Activated naive CD4-positive, alpha-beta T cell treated with anti-CD3 and anti-CD28 coated beads for 36 hours (primary cell): ENCODE data around the gene POLRMT. TPM values are rescaled to one million over a fixed set of nuclear protein-coding genes. Genes with fewer than 3 reads are reported as not detected.
"Not testable (repeated sequence)": the region's sequence is repeated elsewhere in the genome, so short reads cannot be mapped to it uniquely, and the experiment has no call there.

ENCODE experiments used
- CTCF ChIA-PET: fragments of 350-600 bp; sonication (Branson Sonifier 250); formaldehyde crosslinking; loops from one replicate; lab custom pipeline; 2021; ENCODE audit warnings: antibody characterized with exemption; lab: Charles Lee
- DNase-seq: peaks from one replicate; pipeline ENCODE4 v3.0.0-alpha.2; 2020
- H3K27ac Mint-ChIP-seq: one replicate; pipeline ENCODE4 v1.8.0; 2021; ENCODE audit warnings: mild to moderate bottlenecking, mixed read lengths
- H3K27me3 Mint-ChIP-seq: one replicate; pipeline ENCODE4 v1.8.0; 2021; ENCODE audit warnings: low read depth, mixed read lengths
- H3K36me3 Mint-ChIP-seq: one replicate; pipeline ENCODE4 v1.8.0; 2021; ENCODE audit warnings: low read depth, mixed read lengths
- H3K4me1 Mint-ChIP-seq: one replicate; pipeline ENCODE4 v1.8.0; 2021; ENCODE audit warnings: low read depth, mixed read lengths
- H3K4me3 Mint-ChIP-seq: one replicate; pipeline ENCODE4 v1.8.0; 2021; ENCODE audit warnings: mild to moderate bottlenecking, moderate library complexity, mixed read lengths
- H3K9me3 Mint-ChIP-seq: one replicate; pipeline ENCODE4 v1.8.0; 2021; ENCODE audit warnings: mixed read lengths
- intact Hi-C: fragments of 100-400 bp; cut with micrococcal nuclease; formaldehyde crosslinking; loops from one replicate; pipeline ENCODE4 v1.15.1; 2023
- total RNA-seq, 2 experiments: library from RNA; stranded (reverse); gene quantifications; one replicate each; pipeline ENCODE4 v1.2.3, GENCODE V29; 2021

Gene POLRMT
- total RNA-seq, 2 experiments from 2014 or later, result 63.8 to 65.6 TPM

DNA sequence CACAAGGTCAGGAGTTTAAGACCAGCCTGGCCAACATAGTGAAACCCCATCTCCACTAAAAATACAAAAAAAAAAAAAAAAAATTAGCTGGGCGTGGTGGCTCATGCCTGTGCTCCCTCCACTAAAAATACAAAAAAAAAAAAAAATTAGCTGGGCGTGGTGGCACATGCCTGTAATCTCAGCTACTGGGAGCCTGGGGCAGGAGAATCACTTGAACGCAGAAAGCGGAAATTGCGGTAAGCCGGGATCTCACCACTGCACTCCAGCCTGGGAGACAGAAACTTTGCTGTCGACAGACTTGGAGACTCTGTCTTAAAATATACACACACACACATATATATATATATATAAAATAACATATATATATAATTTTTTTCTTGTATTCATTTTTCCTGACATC, 6.8 kb downstream of the POLRMT start:
- Mint-ChIP-seq H3K36me3 (peaks cover 23% of the 10 kb centered on the region), H3K4me1 (peaks cover 24% of the 10 kb centered on the region)
- H3K4me3 Mint-ChIP-seq, DNase-seq, H3K27ac Mint-ChIP-seq, H3K27me3 Mint-ChIP-seq, intact Hi-C loops, H3K9me3 Mint-ChIP-seq: not testable (repeated sequence)
- CTCF ChIA-PET, result interaction anchor here (0.6 to 1.1 kb wide), 3 partner anchors 15 to 249 kb away, joined by 3 to 5 read pairs (median 3); no protein-coding TSS in a partner anchor

DNA sequence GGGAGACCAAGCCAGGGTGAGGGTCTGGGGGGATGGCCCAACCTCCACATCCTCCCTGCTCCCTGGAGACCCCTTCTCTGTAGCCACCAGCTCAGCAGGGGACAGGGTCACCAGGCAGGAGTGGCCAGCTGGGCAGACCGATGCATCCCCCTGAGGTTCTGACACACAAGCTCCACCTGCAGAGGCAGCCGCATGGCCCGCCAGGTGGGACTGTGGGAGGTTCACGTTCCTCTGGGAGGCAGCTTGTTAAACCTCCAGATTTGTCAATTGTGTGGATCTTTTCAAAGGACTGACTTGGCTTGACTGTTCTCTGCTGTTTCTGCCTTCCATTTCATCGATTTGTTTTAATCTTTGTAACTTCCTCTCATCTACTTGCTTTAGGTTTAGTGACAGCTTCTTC, 8.1 kb downstream of the POLRMT start:
- no peak for DNase-seq
- H3K4me3 Mint-ChIP-seq, result no peak overlapping the region
- H3K4me1 Mint-ChIP-seq, result peaks cover 13% of the 10 kb centered on the region
- no peaks in the 10 kb centered on the region for H3K9me3 Mint-ChIP-seq
- H3K36me3 Mint-ChIP-seq, result peaks cover 17% of the 10 kb centered on the region
- H3K27me3 Mint-ChIP-seq, result no peaks in the 10 kb centered on the region
- intact Hi-C loops, result no loop called here
- no peak overlapping the region for H3K27ac Mint-ChIP-seq
- CTCF ChIA-PET, result interaction anchor here (0.6 to 0.9 kb wide), 2 partner anchors 18 to 119 kb away, joined by 3 to 4 read pairs; no protein-coding TSS in a partner anchor

DNA sequence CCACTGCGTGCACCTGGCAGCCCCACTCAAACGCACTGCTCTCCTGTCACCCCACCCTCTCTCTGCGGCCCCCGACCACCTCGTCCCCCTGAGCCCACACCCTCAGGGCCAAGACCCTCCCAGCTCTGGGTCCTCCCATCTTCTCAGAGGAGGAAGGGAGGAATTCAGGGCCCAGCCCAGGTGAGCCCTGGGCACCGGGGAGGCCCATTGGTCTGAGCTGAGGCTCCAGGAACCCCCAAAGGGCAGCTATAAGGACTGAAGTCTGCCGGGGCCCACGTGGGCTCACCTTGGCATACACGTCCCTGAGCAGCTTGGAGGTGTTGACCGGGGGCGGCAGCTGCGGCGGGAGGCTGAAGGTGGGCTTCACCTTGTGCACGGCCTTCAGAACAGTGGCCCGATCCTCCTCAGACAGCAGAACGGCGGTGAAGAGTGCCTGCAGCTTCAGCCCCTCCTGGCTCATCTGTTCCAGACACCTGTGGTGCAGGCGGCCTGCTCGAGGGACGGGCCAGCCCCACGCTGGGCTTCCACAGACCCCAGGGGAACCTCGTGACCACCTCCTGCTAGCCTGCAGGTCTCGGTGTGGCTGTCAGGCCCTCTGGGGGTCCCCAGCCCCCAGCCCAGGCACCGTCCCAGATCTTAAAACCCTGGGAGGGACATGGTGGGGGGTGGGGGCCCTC, 8.8 kb downstream of the POLRMT start:
- peaks cover 13% of the 10 kb centered on the region for H3K36me3 Mint-ChIP-seq
- peaks cover 8% of the 10 kb centered on the region for H3K4me1 Mint-ChIP-seq
- H3K27me3 Mint-ChIP-seq, result no peaks in the 10 kb centered on the region
- CTCF ChIA-PET, result no interaction called here
- intact Hi-C loops, result no loop called here
- no peak for DNase-seq
- H3K9me3 Mint-ChIP-seq, result no peaks in the 10 kb centered on the region
- no peak overlapping the region for H3K4me3 Mint-ChIP-seq
- H3K27ac Mint-ChIP-seq, result no peak overlapping the region

DNA sequence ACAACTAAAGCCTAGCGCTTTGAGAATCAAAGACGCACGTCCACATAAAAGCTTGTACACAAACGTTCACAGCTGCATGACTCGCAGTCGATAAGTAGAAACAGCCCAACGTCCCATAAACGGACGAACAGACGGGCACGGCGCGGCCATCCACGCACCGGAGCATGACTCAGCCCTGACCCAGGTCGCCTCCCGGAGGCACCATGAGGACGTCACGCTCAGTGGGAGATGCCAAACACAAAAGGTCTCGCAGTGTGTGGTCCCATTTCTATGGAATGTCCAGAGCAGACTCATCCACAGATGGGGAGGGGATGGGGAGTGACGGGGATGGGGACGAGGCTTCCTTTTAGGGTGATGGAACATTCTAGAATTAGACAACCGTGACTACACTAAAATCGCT, 9.4 kb downstream of the POLRMT start:
- Mint-ChIP-seq H3K9me3 (no peaks in the 10 kb centered on the region), H3K27ac (no peak overlapping the region), H3K27me3 (no peaks in the 10 kb centered on the region), H3K4me1 (peaks cover 7% of the 10 kb centered on the region), H3K4me3 (no peak overlapping the region), H3K36me3 (peaks cover 11% of the 10 kb centered on the region)
- no peak for DNase-seq
- intact Hi-C loops, result no loop called here
- CTCF ChIA-PET, result no interaction called here

DNA sequence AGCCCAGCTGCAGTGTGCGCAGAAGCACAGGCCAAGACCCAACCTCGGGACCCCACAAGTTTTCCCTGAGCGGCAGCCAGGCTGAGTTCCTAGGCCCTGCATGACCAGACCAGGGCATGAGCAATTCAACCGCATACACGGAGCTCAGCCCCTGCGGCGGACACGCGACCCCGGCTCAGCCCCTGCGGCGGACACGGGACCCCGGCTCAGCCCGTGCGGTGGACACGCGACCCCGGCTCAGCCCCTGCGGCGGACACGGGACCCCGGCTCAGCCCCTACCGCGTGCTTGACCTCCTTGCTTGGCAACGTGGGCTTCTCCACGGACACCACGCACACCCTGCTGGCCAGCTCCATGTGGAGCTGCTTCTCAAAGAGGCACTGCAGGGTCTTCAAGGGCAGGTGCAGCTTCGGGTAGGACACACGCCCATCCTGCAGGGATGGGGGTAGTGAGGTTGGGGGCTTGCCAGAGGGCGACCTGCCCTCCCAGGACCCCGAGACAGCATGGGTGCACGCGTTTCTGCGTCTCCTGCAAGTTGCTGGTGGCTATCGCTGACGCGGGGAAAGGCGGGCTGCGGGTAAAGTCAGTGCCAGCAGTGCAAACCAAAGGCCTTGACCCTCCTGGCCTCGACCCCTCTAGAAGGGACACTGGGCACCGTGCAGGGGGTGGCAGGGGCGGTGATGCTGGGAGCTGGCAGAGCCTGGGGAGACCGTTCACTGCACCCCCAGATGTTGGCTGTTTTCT, 10.0 kb downstream of the POLRMT start:
- Mint-ChIP-seq H3K27ac (no peak overlapping the region), H3K4me3 (no peak overlapping the region), H3K9me3 (no peaks in the 10 kb centered on the region), H3K36me3 (peaks cover 11% of the 10 kb centered on the region), H3K4me1 (peaks cover 2% of the 10 kb centered on the region), H3K27me3 (no peaks in the 10 kb centered on the region)
- CTCF ChIA-PET, result no interaction called here
- no peak for DNase-seq
- intact Hi-C loops, result no loop called here

DNA sequence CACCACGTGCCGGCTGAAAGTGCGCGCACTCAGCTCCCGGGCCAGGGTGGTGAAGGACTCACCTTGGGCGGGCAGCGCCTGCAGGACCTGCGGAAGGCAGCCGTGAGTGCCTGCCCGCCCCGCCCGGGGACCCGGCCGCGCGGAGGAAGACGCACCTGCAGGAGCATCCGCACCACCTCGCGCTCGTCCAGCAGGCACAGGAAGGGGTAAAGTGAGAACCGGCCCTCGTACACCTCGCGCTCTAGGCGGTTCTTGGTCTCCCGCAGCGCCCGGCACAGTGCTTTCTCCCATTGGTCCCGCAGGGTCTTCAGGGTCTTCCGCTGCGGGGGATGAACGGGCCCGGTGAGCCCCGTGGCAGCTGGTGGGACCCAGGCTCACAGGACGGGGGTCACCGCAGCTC, 10.7 kb downstream of the POLRMT start:
- H3K4me3 Mint-ChIP-seq, result no peak overlapping the region
- intact Hi-C loops, result no loop called here
- H3K27ac Mint-ChIP-seq, result no peak overlapping the region
- H3K36me3 Mint-ChIP-seq, result peaks cover 9% of the 10 kb centered on the region
- CTCF ChIA-PET, result no interaction called here
- H3K4me1 Mint-ChIP-seq, result no peaks in the 10 kb centered on the region
- H3K9me3 Mint-ChIP-seq, result no peaks in the 10 kb centered on the region
- no peaks in the 10 kb centered on the region for H3K27me3 Mint-ChIP-seq
- DNase-seq, result no peak

DNA sequence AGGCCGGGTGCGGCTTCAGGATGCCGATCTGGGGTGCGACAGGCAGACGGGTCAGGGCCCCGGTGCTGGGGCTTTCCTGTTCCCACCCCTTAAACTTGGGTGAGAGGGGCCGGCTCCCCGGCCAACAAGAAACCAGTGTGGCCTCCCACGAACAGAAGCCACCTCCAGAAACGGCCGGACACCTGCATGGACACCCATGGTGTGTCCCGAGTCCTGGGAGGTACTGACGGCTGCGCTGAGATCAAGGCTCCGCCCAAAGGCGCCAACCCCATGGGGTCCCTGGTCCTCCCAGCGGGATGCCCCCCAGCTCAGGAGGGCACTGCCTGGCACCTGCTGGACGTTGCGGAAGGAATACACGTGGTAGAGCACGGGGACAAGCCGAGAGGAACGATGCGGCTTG, 11.5 kb downstream of the POLRMT start:
- CTCF ChIA-PET, result no interaction called here
- no peak overlapping the region for H3K27ac Mint-ChIP-seq
- H3K27me3 Mint-ChIP-seq, result no peaks in the 10 kb centered on the region
- H3K9me3 Mint-ChIP-seq, result no peaks in the 10 kb centered on the region
- no peaks in the 10 kb centered on the region for H3K4me1 Mint-ChIP-seq
- DNase-seq, result no peak
- H3K36me3 Mint-ChIP-seq, result peaks cover 12% of the 10 kb centered on the region
- intact Hi-C loops, result no loop called here
- H3K4me3 Mint-ChIP-seq, result no peak overlapping the region

DNA sequence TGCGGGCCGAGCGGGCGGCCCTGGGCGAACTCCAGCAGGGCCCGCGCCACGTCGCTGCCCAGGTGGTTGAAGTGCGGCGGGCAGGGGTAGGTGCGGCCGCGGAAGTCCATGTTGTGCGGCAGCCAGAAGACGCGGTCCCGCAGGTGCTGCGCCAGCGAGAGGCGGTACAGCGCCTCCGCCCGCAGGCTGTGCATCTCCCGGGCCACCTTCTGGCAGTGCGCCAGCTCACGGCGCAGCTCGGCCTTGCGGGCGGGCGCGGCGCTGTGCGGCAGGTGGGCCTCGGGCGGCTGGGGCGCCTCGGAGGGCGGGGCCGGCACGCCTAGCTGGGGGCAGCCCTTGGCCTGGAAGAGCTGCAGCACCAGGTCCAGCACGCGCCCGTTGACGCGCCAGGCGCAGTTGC, 12.1 kb downstream of the POLRMT start:
- peaks cover 12% of the 10 kb centered on the region for H3K36me3 Mint-ChIP-seq
- H3K4me1 Mint-ChIP-seq, H3K4me3 Mint-ChIP-seq, H3K27me3 Mint-ChIP-seq, CTCF ChIA-PET, H3K27ac Mint-ChIP-seq, intact Hi-C loops, DNase-seq, H3K9me3 Mint-ChIP-seq: not testable (repeated sequence)

DNA sequence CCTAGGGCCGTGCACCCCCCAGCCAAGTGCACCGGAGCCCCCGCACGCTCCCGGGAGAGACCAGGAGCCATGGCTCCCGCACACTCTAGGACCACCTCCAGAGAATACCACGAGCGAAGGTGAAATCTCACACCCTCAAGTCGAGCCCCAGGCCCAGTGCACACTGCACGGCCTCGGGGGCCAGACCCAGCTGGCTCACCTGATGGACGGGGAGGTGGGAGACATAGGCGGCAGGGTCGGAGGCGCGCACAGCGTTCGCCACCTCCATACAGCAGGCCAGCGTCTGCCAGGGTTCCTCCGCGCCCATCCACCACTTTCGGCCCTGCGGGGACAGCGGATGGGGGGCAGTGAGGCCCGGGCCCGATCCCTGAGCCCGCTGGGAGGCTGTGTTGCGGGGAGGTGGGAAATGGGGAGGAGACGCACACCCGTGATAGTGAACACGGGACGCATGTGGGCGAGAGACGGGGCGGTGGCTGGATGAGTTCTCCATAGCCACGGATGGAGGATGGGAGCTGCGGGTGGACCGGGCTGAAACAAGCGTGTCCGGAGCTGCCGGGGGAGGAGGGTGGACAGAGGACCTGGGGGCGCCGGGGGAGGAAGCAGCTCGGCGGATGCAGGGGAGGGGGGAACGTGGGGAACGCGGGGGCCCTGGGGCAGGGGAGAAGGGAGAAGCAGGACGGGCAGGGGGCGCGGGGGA, 13.0 kb downstream of the POLRMT start:
- DNase-seq, result no peak
- no peaks in the 10 kb centered on the region for H3K27me3 Mint-ChIP-seq
- H3K36me3 Mint-ChIP-seq, result peaks cover 11% of the 10 kb centered on the region
- CTCF ChIA-PET, result no interaction called here
- intact Hi-C loops, result no loop called here
- no peak overlapping the region for H3K27ac Mint-ChIP-seq
- no peak overlapping the region for H3K4me3 Mint-ChIP-seq
- no peaks in the 10 kb centered on the region for H3K9me3 Mint-ChIP-seq
- peaks cover 2% of the 10 kb centered on the region for H3K4me1 Mint-ChIP-seq

DNA sequence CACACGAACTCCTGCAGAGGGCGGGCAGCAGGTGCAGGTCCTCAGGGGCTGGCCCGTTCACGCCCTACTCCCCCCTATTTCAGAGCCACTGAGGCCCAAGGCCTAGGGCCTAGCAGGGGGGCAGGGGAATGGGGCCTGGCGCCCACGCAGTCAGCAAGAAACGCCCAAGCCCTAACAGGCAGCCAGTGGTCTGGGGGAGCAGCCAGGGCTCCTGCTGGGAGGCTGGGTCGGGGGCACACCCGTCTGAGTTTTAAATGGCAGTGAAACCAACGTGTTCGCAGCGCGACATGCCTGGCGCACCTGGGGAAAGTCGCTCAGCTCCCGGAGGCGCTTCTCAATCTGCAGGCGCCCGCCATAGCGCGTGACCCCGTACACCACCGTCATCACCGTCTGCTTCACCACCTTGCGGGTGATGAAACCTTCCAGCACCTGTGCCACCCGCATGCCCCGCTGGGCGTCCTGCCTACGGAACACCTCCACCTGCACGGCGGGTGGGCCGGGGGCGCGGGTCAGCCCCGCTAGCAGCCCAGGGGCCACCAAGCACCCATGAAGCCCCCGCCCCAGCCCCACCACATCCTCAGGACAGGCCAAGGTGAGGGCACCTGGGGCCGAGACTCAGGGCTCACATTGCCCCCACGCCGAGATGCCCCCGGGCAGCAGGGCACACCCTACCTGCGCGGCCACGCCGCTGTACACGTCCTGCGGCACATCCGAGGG, 13.9 kb downstream of the POLRMT start:
- Mint-ChIP-seq H3K27ac (no peak overlapping the region), H3K9me3 (no peaks in the 10 kb centered on the region), H3K4me3 (no peak overlapping the region), H3K4me1 (peaks cover 2% of the 10 kb centered on the region), H3K27me3 (no peaks in the 10 kb centered on the region), H3K36me3 (peaks cover 15% of the 10 kb centered on the region)
- intact Hi-C loops, result no loop called here
- no peak for DNase-seq
- CTCF ChIA-PET, result no interaction called here

DNA sequence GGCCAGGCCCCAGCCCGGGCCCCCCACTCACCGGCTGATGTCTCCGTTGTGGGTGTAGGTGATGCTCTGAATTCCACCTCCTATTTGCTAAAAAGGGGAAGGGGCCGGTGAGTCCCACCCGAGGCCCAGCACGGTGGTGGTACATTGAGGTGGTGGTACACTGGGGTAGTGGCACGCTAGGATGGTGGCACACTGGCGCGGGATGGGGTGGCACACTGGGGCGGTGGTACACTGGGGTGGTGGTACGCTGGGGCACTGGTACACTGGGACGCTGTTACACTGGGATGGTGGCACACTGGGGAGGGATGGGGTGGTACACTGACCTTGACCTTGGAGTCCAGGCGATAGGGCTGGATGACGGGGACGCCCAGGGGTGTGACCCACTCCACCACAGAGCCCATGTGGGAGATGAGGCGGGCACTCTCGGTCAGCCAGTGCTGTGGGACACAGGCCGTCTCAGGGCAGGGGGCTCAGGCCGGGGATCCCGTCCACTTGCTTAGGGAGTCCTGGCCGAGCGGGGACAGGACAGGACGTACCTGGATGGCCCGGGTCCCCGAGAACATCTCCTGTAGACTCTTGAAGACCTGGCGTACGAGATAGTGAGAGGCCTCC, 14.6 kb downstream of the POLRMT start:
- no peak overlapping the region for H3K4me3 Mint-ChIP-seq

DNA sequence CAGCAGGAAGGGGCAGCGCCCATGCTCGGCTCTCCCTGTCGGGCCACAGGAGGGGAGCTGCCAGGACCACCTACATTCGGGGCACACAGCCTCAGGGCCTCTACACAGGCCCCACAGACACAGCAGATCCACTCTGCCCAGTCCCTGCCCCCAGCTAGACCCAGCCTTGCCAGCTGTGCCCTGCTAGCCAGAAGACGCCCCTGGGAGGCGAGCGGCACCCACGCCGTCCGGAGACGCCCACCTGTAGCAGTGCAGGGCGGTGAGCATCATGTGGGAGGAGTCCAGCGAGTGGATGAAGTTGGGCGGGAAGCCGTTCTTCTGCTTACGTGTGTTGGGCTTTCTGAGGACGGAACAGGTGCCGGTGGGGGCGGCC, 15.1 kb downstream of the POLRMT start:
- Mint-ChIP-seq H3K36me3 (peaks cover 16% of the 10 kb centered on the region), H3K4me1 (peaks cover 2% of the 10 kb centered on the region), H3K9me3 (no peaks in the 10 kb centered on the region), H3K4me3 (no peak overlapping the region), H3K27ac (no peak overlapping the region), H3K27me3 (no peaks in the 10 kb centered on the region)
- DNase-seq, result no peak
- intact Hi-C loops, result no loop called here
- CTCF ChIA-PET, result no interaction called here

More for the DNA sequence above, 14.6 kb downstream of the POLRMT start:
- H3K27ac Mint-ChIP-seq, result no peak overlapping the region
- no peaks in the 10 kb centered on the region for H3K27me3 Mint-ChIP-seq
- H3K36me3 Mint-ChIP-seq, result peaks cover 16% of the 10 kb centered on the region
- no peak for DNase-seq
- CTCF ChIA-PET, result no interaction called here
- H3K4me1 Mint-ChIP-seq, result peaks cover 2% of the 10 kb centered on the region
- intact Hi-C loops, result no loop called here
- H3K9me3 Mint-ChIP-seq, result no peaks in the 10 kb centered on the region
